K562 (cell line): ENCODE measurements around the gene C12orf43. TPM values are rescaled to one million over a fixed set of nuclear protein-coding genes. Genes with fewer than 3 reads are reported as not detected.

ENCODE experiments used
- ATAC-seq: fragments of 200-7000 bp; cut with Tn5 transposase; 3 replicates; pipeline ENCODE4 v1.9.1; 2020; ENCODE audit warnings: moderate library complexity
- BruUV-seq: library from RNA; stranded (reverse); fragments of 400-500 nt; replicated peaks from 2 replicates; lab custom pipeline; 2021; lab: Mats Ljungman, UMichigan
- CTCF ChIA-PET: fragments of 300-600 bp; formaldehyde crosslinking; extraction: SDS; loops from one replicate; lab custom pipeline; 2021; ENCODE audit warnings: low intra/inter-chr PET ratio; lab: Yijun Ruan, JAX
- POLR2A ChIA-PET: fragments of 300-600, 350-650 bp; sonication (Branson Sonifier 250); formaldehyde crosslinking; extraction: SDS; loops from one replicate; lab custom pipeline; 2021; ENCODE audit warnings: antibody characterized with exemption, inconsistent platforms; lab: Yijun Ruan, JAX
- DNase-seq, 4 experiments: peaks; one replicate each; pipeline versions ENCODE4 v3.0.0 to v3.0.0-alpha.2; 2011 to 2018; ENCODE audit warnings: low spot score in 3 of 4, mixed read lengths in 3 of 4; ENCODE audit errors: extremely low read depth in 1 of 4
- FAIRE-seq: peaks from 2 replicates; lab custom pipeline; 2011; peaks lifted over from hg19 to GRCh38; lab: Jason Lieb, UNC
- H2AFZ ChIP-seq: 2 replicates; pipeline ENCODE4 v1.6.0; 2011; ENCODE audit warnings: low read depth, low read length, control low read depth, inconsistent platforms
- H3K27ac ChIP-seq: fragments of 200-600 bp; 3 replicates; pipeline ENCODE4 v1.8.0; 2011; ENCODE audit warnings: low read depth, mild to moderate bottlenecking, control low read depth, inconsistent platforms, low read length, moderate library complexity, mixed read lengths; ENCODE audit errors: extremely low read depth
- H3K27me3 ChIP-seq, 2 experiments: fragments of 300-600 bp in 1 of 2; 2 replicates in 1 of 2; 3 replicates in 1 of 2; pipeline versions ENCODE4 v1.6.0 to v1.8.0; 2011; ENCODE audit warnings: inconsistent platforms in 2 of 2, low read length in 2 of 2, mild to moderate bottlenecking in 1 of 2, mixed read lengths in 1 of 2, moderate library complexity in 1 of 2; ENCODE audit not compliant: control insufficient read depth in 2 of 2, insufficient read depth in 2 of 2
- H3K36me3 ChIP-seq: fragments of 300-600 bp; 3 replicates; pipeline ENCODE4 v1.8.0; 2011; ENCODE audit warnings: mild to moderate bottlenecking, low read length, inconsistent platforms; ENCODE audit not compliant: control insufficient read depth, insufficient read depth
- H3K4me1 ChIP-seq, 2 experiments: fragments of 200-600 bp in 1 of 2; replicated peaks in 1 of 2; 2 replicates in 1 of 2; 3 replicates in 1 of 2; pipeline versions ENCODE4 v1.5.1 to v1.8.0; 2011; ENCODE audit warnings: inconsistent platforms in 2 of 2, low read length in 2 of 2, mild to moderate bottlenecking in 1 of 2, mixed read lengths in 1 of 2, moderate library complexity in 1 of 2; ENCODE audit not compliant: control insufficient read depth in 2 of 2, insufficient read depth in 2 of 2
- H3K4me2 ChIP-seq: 2 replicates; pipeline ENCODE4 v1.6.1; 2011; ENCODE audit warnings: low read length, control low read depth, inconsistent platforms, mixed read lengths; ENCODE audit not compliant: insufficient read depth
- H3K4me3 ChIP-seq: fragments of 200-600 bp; sonication (generic), shearing (Covaris generic); 2 replicates; pipeline ENCODE4 v1.5.1; 2016; ENCODE audit warnings: control low read depth, inconsistent platforms
- H3K79me2 ChIP-seq: fragments of 200-600 bp; 3 replicates; pipeline ENCODE4 v1.8.0; 2011; ENCODE audit warnings: low read length, inconsistent platforms; ENCODE audit not compliant: control insufficient read depth, insufficient read depth
- H3K9ac ChIP-seq, 2 experiments: 2 replicates each; pipeline versions ENCODE4 v1.6.0 to v1.6.1; 2011; ENCODE audit warnings: low read depth in 2 of 2, low read length in 2 of 2, control low read depth in 1 of 2, inconsistent platforms in 1 of 2, mild to moderate bottlenecking in 1 of 2, mixed read lengths in 1 of 2; ENCODE audit not compliant: insufficient read depth in 1 of 2
- H3K9me1 ChIP-seq: one replicate; pipeline ENCODE4 v1.6.0; 2011; ENCODE audit warnings: inconsistent platforms, mild to moderate bottlenecking, low read length, moderate library complexity; ENCODE audit not compliant: control insufficient read depth, insufficient read depth
- H3K9me3 ChIP-seq: replicated peaks from 2 replicates; pipeline ENCODE4 v1.5.1; 2011; ENCODE audit warnings: low read depth, low read length, inconsistent platforms; ENCODE audit not compliant: control insufficient read depth, insufficient read depth
- H4K20me1 ChIP-seq: replicated peaks from 2 replicates; pipeline ENCODE4 v1.6.1; 2011; ENCODE audit warnings: low read length, inconsistent platforms, mixed read lengths; ENCODE audit not compliant: control insufficient read depth, insufficient read depth
- CAMTA2 ChIP-seq: fragments of 250-450 bp; sonication (Bioruptor Pico); conservative IDR thresholded peaks from 2 replicates; pipeline ENCODE4 v1.5.1; 2022
- CBX3 ChIP-seq, 2 experiments: IDR thresholded peaks; 1 replicate in 1 of 2; 2 replicates in 1 of 2; pipeline ENCODE4 v1.6.1; 2012; ENCODE audit warnings: inconsistent platforms in 2 of 2, low read length in 2 of 2, borderline replicate concordance in 1 of 2, control low read depth in 1 of 2
- HLTF ChIP-seq: fragments of 450-650 bp; IDR thresholded peaks from 2 replicates; pipeline ENCODE4 v1.6.1; 2016
- HNRNPL ChIP-seq: fragments of 200-400 bp; formaldehyde crosslinking; IDR thresholded peaks from 2 replicates; pipeline ENCODE4 v1.6.1; 2017; ENCODE audit warnings: low read depth, mild to moderate bottlenecking, low read length
- MECOM ChIP-seq: fragments of 250-450 bp; sonication (Bioruptor Pico); IDR thresholded peaks from 2 replicates; pipeline ENCODE4 v1.8.0; 2022; ENCODE audit warnings: inconsistent platforms
- RAD21 ChIP-seq, 2 experiments: fragments of 250-450 bp in 1 of 2; fragments of 450-650 bp in 1 of 2; sonication (Bioruptor Pico) in 1 of 2; formaldehyde crosslinking in 1 of 2; IDR thresholded peaks in 1 of 2; conservative IDR thresholded peaks in 1 of 2; 2 replicates each; pipeline versions ENCODE4 v1.4.0 to v1.8.0; 2020 to 2022; ENCODE audit warnings: mild to moderate bottlenecking in 2 of 2, moderate library complexity in 1 of 2
- RB1 ChIP-seq: fragments of 450-650 bp; IDR thresholded peaks from 2 replicates; pipeline ENCODE4 v1.6.1; 2017; ENCODE audit warnings: low read depth, mild to moderate bottlenecking
- SMARCA4 ChIP-seq: fragments of 450-650 bp; IDR thresholded peaks from 2 replicates; pipeline ENCODE4 v1.6.1; 2016
- YBX1 ChIP-seq: fragments of 450-650 bp; IDR thresholded peaks from 2 replicates; pipeline ENCODE4 v1.7.1; 2016; ENCODE audit warnings: mild to moderate bottlenecking
- ZNF253 ChIP-seq: fragments of 250-450 bp; sonication (Bioruptor Pico); conservative IDR thresholded peaks from 2 replicates; pipeline ENCODE4 v1.6.1; 2021; ENCODE audit warnings: mild to moderate bottlenecking
- WGBS: fragments of 100-300 bp; shearing (Covaris generic); methylation state at CpG from one replicate; pipeline ENCODE4 v1.1.6; 2016; ENCODE audit warnings: low coverage, mixed read lengths; ENCODE audit not compliant: insufficient coverage; ENCODE audit errors: missing lambda C conversion rate; 5-methylcytosine and 5-hydroxymethylcytosine counted together
- in situ Hi-C: fragments of 300-500 bp; cut with MboI; formaldehyde crosslinking; loops from 4 replicates; pipeline ENCODE4 v1.15.0; 2018; ENCODE audit warnings: inconsistent platforms, mixed read lengths
- intact Hi-C: fragments of 100-400 bp; cut with micrococcal nuclease; formaldehyde crosslinking; loops from 2 replicates; pipeline ENCODE4 v1.14.2; 2022
- polyA plus RNA-seq, 8 experiments: library from polyadenylated mRNA; depleted of rRNA in 4 of 8; stranded (reverse) in 5 of 8; unstranded in 3 of 8; fragments of >200 nt; fragmentation: Nextera tagmentation in 2 of 8; fragmentation: Illumina TruSeq in 1 of 8; extraction: Ambion mirVana in 2 of 8; extraction: Trizol in 1 of 8; gene quantifications; 2 replicates each; pipeline versions ENCODE4 v1.2.1 to v1.2.3, GENCODE V29; 2011 to 2014; ENCODE audit warnings: inconsistent platforms in 1 of 8, missing spikeins in 1 of 8
- total RNA-seq, 7 experiments: library from RNA; depleted of rRNA in 6 of 7; stranded (reverse); fragments of >200 nt in 6 of 7; fragmentation: Illumina TruSeq in 2 of 7; extraction: Trizol in 2 of 7; gene quantifications; 2 replicates each; pipeline versions ENCODE4 v1.2.1 to v1.2.3, GENCODE V29; 2011 to 2021; ENCODE audit warnings: low replicate concordance in 1 of 7
- TF ChIP-seq, protein P1 (sequence below): fragments of 250-450 bp; sonication (Bioruptor Pico); IDR thresholded peaks from 2 replicates; pipeline ENCODE4 v1.8.0; 2021; ENCODE audit warnings: moderate library complexity, mild to moderate bottlenecking, inconsistent platforms
- TF ChIP-seq, protein P2 (sequence below), 3 experiments: IDR thresholded peaks in 2 of 3; conservative IDR thresholded peaks in 1 of 3; 2 replicates each; pipeline ENCODE4 v1.5.1; 2011 to 2012; ENCODE audit warnings: low read length in 3 of 3, mild to moderate bottlenecking in 3 of 3, control low read depth in 2 of 3, improper control_type of control experiment in 1 of 3, inconsistent platforms in 1 of 3, low read depth in 1 of 3, mixed read lengths in 1 of 3, moderate library complexity in 1 of 3; ENCODE audit not compliant: insufficient read depth in 2 of 3
- TF ChIP-seq, protein P3 (sequence below), 2 experiments: IDR thresholded peaks in 1 of 2; conservative IDR thresholded peaks in 1 of 2; 2 replicates each; pipeline ENCODE4 v1.6.1; 2016; ENCODE audit warnings: low read depth in 2 of 2, mild to moderate bottlenecking in 1 of 2, missing compliant biosample characterization in 1 of 2, missing genetic modification characterization in 1 of 2, moderate library complexity in 1 of 2

The C12orf43 gene
- total and polyA plus RNA-seq, 9 of the 15 experiments (the other 6 are each of a cell fraction or from before 2014, with no cell fraction given), result 4.3 to 22.2 (median 16.8) TPM

DNA sequence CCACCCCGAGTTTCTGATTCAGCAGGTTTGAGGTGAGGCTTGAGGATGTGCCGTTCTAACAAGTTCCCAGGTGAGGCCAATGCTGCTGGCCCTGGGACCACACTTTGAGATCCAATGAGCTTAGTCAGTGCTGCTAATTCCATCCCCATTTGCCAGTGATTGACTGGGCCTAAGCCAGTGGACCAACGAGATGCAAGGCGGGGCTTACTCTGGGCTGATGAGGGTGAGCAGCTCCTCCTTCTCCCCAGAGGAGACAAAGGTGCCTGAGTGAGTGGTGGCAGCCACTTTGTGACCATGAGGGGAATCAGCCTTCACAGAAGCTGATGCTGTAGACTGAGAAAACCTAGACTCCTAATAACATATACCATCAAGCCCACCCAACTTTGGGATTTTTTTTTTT lies 61.1 kb downstream of the C12orf43 start:
- Histone ChIP-seq H3K27ac (no peak overlapping the region), H3K27me3 (no peaks in the 10 kb centered on the region), H3K4me2 (no peak overlapping the region), H3K4me1 (peaks cover 11 to 14% of the 10 kb centered on the region in 2 experiments; a peak in 4 of 5 replicates), H3K79me2 (no peaks in the 10 kb centered on the region), H3K9me1 (no peaks in the 10 kb centered on the region), H3K9ac (no peak overlapping the region), H4K20me1 (no peaks in the 10 kb centered on the region), H2AFZ (no peak overlapping the region), H3K36me3 (no peaks in the 10 kb centered on the region), H3K4me3 (no peak overlapping the region), H3K9me3 (no peaks in the 10 kb centered on the region)
- peak in 1 of 4 experiments; percentile 11 for DNase-seq
- BruUV-seq, result no TSS peak
- ATAC-seq, result peak; percentile 67
- ChIA-PET CTCF (no interaction called here), POLR2A (interaction anchor here (0.6 to 1.3 kb wide), 2 partner anchors 14 to 263 kb away, joined by 3 to 4 read pairs; no protein-coding TSS in a partner anchor)
- intact Hi-C loops (no loop called here), in situ Hi-C loops (no loop called here)
- FAIRE-seq, result no peak
- 14% methylated on average over 4 of the region's 4 CpGs for WGBS
- TF ChIP-seq RAD21 (CRISPR knock-in tag; conservative IDR thresholded peaks at IDR 0.05 in 1 of 2, IDR thresholded peaks at IDR 0.05 in 1 of 2), result no peak
- TF ChIP-seq, protein P1, sequence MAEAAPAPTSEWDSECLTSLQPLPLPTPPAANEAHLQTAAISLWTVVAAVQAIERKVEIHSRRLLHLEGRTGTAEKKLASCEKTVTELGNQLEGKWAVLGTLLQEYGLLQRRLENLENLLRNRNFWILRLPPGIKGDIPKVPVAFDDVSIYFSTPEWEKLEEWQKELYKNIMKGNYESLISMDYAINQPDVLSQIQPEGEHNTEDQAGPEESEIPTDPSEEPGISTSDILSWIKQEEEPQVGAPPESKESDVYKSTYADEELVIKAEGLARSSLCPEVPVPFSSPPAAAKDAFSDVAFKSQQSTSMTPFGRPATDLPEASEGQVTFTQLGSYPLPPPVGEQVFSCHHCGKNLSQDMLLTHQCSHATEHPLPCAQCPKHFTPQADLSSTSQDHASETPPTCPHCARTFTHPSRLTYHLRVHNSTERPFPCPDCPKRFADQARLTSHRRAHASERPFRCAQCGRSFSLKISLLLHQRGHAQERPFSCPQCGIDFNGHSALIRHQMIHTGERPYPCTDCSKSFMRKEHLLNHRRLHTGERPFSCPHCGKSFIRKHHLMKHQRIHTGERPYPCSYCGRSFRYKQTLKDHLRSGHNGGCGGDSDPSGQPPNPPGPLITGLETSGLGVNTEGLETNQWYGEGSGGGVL (CRISPR knock-in tag), result no peak
- no peak for TF ChIP-seq CAMTA2 (CRISPR knock-in tag)
- no peak for TF ChIP-seq MECOM
- no peak for TF ChIP-seq RB1
- 0 out of 2 replicates have a peak, but pooled peaks have one; percentile 61 for TF ChIP-seq HLTF
- TF ChIP-seq YBX1, result no peak
- TF ChIP-seq, protein P2, sequence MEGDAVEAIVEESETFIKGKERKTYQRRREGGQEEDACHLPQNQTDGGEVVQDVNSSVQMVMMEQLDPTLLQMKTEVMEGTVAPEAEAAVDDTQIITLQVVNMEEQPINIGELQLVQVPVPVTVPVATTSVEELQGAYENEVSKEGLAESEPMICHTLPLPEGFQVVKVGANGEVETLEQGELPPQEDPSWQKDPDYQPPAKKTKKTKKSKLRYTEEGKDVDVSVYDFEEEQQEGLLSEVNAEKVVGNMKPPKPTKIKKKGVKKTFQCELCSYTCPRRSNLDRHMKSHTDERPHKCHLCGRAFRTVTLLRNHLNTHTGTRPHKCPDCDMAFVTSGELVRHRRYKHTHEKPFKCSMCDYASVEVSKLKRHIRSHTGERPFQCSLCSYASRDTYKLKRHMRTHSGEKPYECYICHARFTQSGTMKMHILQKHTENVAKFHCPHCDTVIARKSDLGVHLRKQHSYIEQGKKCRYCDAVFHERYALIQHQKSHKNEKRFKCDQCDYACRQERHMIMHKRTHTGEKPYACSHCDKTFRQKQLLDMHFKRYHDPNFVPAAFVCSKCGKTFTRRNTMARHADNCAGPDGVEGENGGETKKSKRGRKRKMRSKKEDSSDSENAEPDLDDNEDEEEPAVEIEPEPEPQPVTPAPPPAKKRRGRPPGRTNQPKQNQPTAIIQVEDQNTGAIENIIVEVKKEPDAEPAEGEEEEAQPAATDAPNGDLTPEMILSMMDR (IDR thresholded peaks at IDR 0.05 in 2 of 3, conservative IDR thresholded peaks at IDR 0.05 in 1 of 3; ENCODE audit: insufficient read depth in 2 of 3, low read depth in 1 of 3, low read length in 3 of 3), result no peak
- TF ChIP-seq, protein P3, sequence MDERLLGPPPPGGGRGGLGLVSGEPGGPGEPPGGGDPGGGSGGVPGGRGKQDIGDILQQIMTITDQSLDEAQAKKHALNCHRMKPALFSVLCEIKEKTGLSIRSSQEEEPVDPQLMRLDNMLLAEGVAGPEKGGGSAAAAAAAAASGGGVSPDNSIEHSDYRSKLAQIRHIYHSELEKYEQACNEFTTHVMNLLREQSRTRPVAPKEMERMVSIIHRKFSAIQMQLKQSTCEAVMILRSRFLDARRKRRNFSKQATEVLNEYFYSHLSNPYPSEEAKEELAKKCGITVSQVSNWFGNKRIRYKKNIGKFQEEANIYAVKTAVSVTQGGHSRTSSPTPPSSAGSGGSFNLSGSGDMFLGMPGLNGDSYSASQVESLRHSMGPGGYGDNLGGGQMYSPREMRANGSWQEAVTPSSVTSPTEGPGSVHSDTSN (CRISPR knock-in tag; IDR thresholded peaks at IDR 0.05; ENCODE audit: low read depth), result peak; percentile 27; the same call in 1 of the 2 replicates
- TF ChIP-seq, protein P3 (tag; conservative IDR thresholded peaks at IDR 0.05; ENCODE audit: low read depth), result no peak
- TF ChIP-seq SMARCA4, result no peak
- no peak for TF ChIP-seq HNRNPL
- TF ChIP-seq ZNF253 (CRISPR knock-in tag), result no peak
- TF ChIP-seq CBX3 (IDR thresholded peaks at IDR 0.05; ENCODE audit: borderline replicate concordance in 1 of 2, low read length in 2 of 2), result 0 out of 3 replicates have a peak, but pooled peaks of 1 of the 2 experiments have one; percentile 41
